HEK293 (cell line): ENCODE data around the gene IL21.

Source experiments
- CTCF ChIA-PET: fragments of 350-600 bp; formaldehyde crosslinking; extraction: SDS; loops from one replicate; lab custom pipeline; 2021; ENCODE audit warnings: antibody characterized with exemption; lab: Yijun Ruan, JAX
- POLR2A ChIA-PET: fragments of 300-600 bp; formaldehyde crosslinking; extraction: SDS; loops from one replicate; lab custom pipeline; 2020; ENCODE audit warnings: antibody characterized with exemption, inconsistent platforms; lab: Yijun Ruan, JAX
- H3K27ac ChIP-seq: fragments of 200-500 bp; sonication (Bioruptor generic); 2 replicates; pipeline ENCODE4 v1.5.1; 2014; ENCODE audit warnings: low read depth, low read length, control low read depth, inconsistent platforms; ENCODE audit errors: extremely low read depth
- H3K36me3 ChIP-seq, 2 experiments: fragments of 200-500 bp in 1 of 2; sonication (Bioruptor generic) in 1 of 2; 1 replicate in 1 of 2; 2 replicates in 1 of 2; pipeline ENCODE4 v1.5.1; 2014 to 2017; ENCODE audit warnings: inconsistent platforms in 2 of 2, low read length in 2 of 2; ENCODE audit not compliant: control insufficient read depth in 2 of 2, insufficient read depth in 1 of 2
- H3K4me1 ChIP-seq: fragments of 200-500 bp; sonication (Bioruptor generic); 2 replicates; pipeline ENCODE4 v1.5.1; 2014; ENCODE audit warnings: mild to moderate bottlenecking, low read length, inconsistent platforms; ENCODE audit not compliant: control insufficient read depth, insufficient read depth
- H3K4me3 ChIP-seq: 2 replicates; pipeline ENCODE4 v1.5.1; 2011; ENCODE audit warnings: low read depth, mild to moderate bottlenecking, control low read depth, low read length, moderate library complexity
- H3K9me3 ChIP-seq: fragments of 200-500 bp; sonication (Bioruptor generic); 2 replicates; pipeline ENCODE4 v1.5.1; 2014; ENCODE audit warnings: low read depth, low read length, inconsistent platforms; ENCODE audit not compliant: control insufficient read depth, insufficient read depth
- FEZF1 ChIP-seq: fragments of 450-650 bp; formaldehyde crosslinking; IDR thresholded peaks from 2 replicates; pipeline ENCODE4 v1.5.1; 2016; ENCODE audit warnings: missing biosample characterization, missing genetic modification characterization
- GFI1B ChIP-seq: fragments of 450-650 bp; formaldehyde crosslinking; IDR thresholded peaks from 2 replicates; pipeline ENCODE4 v1.5.1; 2016; ENCODE audit warnings: missing biosample characterization, missing genetic modification characterization
- HOXA7 ChIP-seq: sonication (generic); formaldehyde crosslinking; IDR thresholded peaks from 2 replicates; pipeline ENCODE4 v1.8.1; 2022; ENCODE audit warnings: missing genetic modification reagents, borderline replicate concordance
- MYNN ChIP-seq: fragments of 450-650 bp; formaldehyde crosslinking; IDR thresholded peaks from 2 replicates; pipeline ENCODE4 v1.5.1; 2016; ENCODE audit warnings: missing biosample characterization, missing genetic modification characterization, borderline replicate concordance
- PRDM6 ChIP-seq: fragments of 450-650 bp; formaldehyde crosslinking; IDR thresholded peaks from 2 replicates; pipeline ENCODE4 v1.5.1; 2017; ENCODE audit warnings: missing biosample characterization, missing genetic modification characterization
- ZBTB21 ChIP-seq: fragments of 450-650 bp; formaldehyde crosslinking; IDR thresholded peaks from 2 replicates; pipeline ENCODE4 v1.5.1; 2017; ENCODE audit warnings: missing biosample characterization, missing genetic modification characterization
- ZNF10 ChIP-seq: fragments of 450-650 bp; formaldehyde crosslinking; IDR thresholded peaks from 2 replicates; pipeline ENCODE4 v1.5.1; 2017; ENCODE audit warnings: missing biosample characterization, missing genetic modification characterization
- ZNF174 ChIP-seq: fragments of 450-650 bp; formaldehyde crosslinking; IDR thresholded peaks from 2 replicates; pipeline ENCODE4 v1.5.0; 2017; ENCODE audit warnings: missing biosample characterization, mild to moderate bottlenecking, missing genetic modification characterization
- ZNF24 ChIP-seq: fragments of 450-650 bp; formaldehyde crosslinking; IDR thresholded peaks from 2 replicates; pipeline ENCODE4 v1.5.1; 2016; ENCODE audit warnings: missing biosample characterization, missing genetic modification characterization
- ZNF335 ChIP-seq: fragments of 450-650 bp; formaldehyde crosslinking; conservative IDR thresholded peaks from 2 replicates; pipeline ENCODE4 v1.5.1; 2016; ENCODE audit warnings: missing biosample characterization, missing genetic modification characterization
- ZNF398 ChIP-seq: fragments of 450-650 bp; formaldehyde crosslinking; IDR thresholded peaks from 2 replicates; pipeline ENCODE4 v1.5.1; 2017; ENCODE audit warnings: missing biosample characterization, missing genetic modification characterization
- ZNF514 ChIP-seq: fragments of 450-650 bp; formaldehyde crosslinking; IDR thresholded peaks from 2 replicates; pipeline ENCODE4 v1.5.1; 2016; ENCODE audit warnings: missing biosample characterization, missing genetic modification characterization
- ZNF621 ChIP-seq: fragments of 450-650 bp; formaldehyde crosslinking; IDR thresholded peaks from 2 replicates; pipeline ENCODE4 v1.5.1; 2017; ENCODE audit warnings: missing biosample characterization, missing genetic modification characterization
- ZNF654 ChIP-seq: fragments of 450-650 bp; formaldehyde crosslinking; IDR thresholded peaks from 2 replicates; pipeline ENCODE4 v1.5.1; 2016; ENCODE audit warnings: low read depth, missing biosample characterization, missing genetic modification characterization
- ZNF704 ChIP-seq: fragments of 450-650 bp; formaldehyde crosslinking; IDR thresholded peaks from 2 replicates; pipeline ENCODE4 v1.5.1; 2016; ENCODE audit warnings: missing biosample characterization, missing genetic modification characterization
- ZSCAN30 ChIP-seq: fragments of 450-650 bp; IDR thresholded peaks from 2 replicates; pipeline ENCODE4 v1.5.1; 2018; ENCODE audit warnings: missing biosample characterization, mild to moderate bottlenecking, missing genetic modification characterization, moderate library complexity
- TF ChIP-seq, protein P1 (sequence below): fragments of 450-650 bp; formaldehyde crosslinking; IDR thresholded peaks from 2 replicates; pipeline ENCODE4 v1.5.0; 2017; ENCODE audit warnings: missing biosample characterization, missing genetic modification characterization, borderline replicate concordance
- TF ChIP-seq, protein P2 (sequence below): fragments of 450-650 bp; IDR thresholded peaks from 2 replicates; pipeline ENCODE4 v1.5.1; 2018; ENCODE audit warnings: missing biosample characterization, mild to moderate bottlenecking, missing genetic modification characterization
- TF ChIP-seq, protein P3 (sequence below): fragments of 450-650 bp; formaldehyde crosslinking; IDR thresholded peaks from 2 replicates; pipeline ENCODE4 v1.5.1; 2016; ENCODE audit warnings: missing biosample characterization, missing genetic modification characterization, low read depth

IL21 gene

DNA sequence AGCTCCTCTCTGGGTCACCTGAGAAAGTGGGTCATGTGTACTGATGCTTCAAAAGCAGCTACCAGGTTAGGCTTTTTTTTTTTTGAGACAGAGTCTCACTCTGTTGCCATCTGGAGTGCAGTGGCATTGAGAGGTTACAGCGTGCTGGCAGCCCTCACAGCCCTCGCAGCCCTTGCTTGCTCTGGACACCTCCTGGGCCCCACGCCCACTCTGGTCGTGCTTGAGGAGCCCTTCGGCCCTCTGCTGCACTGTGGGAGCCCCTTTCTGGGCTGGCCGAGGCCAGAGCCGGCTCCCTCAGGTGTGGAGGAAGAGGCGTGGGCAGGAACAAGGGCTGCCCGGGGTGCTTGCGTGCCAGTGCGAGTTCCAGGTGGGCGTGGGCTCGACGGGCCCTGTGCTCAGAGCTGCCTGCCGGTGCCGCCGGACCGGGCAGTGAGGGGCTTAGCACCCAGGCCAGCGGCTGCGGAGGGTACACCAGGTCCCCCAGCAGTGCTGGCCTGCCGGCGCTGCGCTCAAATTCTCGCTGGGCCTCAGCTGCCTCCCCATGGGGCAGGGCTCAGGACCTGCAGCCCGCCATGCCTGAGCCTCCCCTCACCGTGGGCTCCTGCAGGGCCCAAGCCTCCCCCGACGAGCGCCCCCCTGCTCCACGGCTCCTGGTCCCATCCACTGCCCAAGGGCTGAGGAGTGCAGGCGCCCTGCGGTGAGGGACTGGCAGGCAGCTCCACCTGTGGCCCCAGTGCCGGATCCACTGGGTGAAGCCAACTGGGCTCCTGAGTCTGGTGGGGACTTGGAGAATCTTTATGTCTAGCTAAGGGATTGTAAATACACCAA is 49.3 kb upstream of the IL21 start:
- ChIA-PET POLR2A (no interaction called here), CTCF (interaction anchor here (0.6 kb wide), 1 partner anchor 118 kb away, joined by 3 read pairs; no protein-coding TSS in a partner anchor)
- H3K4me1 ChIP-seq: no peaks in the 10 kb centered on the region
- TF ChIP-seq ZNF335 (tag by site-specific recombination): no peak
- no peak for TF ChIP-seq PRDM6
- TF ChIP-seq, protein P1, sequence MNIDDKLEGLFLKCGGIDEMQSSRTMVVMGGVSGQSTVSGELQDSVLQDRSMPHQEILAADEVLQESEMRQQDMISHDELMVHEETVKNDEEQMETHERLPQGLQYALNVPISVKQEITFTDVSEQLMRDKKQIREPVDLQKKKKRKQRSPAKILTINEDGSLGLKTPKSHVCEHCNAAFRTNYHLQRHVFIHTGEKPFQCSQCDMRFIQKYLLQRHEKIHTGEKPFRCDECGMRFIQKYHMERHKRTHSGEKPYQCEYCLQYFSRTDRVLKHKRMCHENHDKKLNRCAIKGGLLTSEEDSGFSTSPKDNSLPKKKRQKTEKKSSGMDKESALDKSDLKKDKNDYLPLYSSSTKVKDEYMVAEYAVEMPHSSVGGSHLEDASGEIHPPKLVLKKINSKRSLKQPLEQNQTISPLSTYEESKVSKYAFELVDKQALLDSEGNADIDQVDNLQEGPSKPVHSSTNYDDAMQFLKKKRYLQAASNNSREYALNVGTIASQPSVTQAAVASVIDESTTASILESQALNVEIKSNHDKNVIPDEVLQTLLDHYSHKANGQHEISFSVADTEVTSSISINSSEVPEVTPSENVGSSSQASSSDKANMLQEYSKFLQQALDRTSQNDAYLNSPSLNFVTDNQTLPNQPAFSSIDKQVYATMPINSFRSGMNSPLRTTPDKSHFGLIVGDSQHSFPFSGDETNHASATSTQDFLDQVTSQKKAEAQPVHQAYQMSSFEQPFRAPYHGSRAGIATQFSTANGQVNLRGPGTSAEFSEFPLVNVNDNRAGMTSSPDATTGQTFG (tag by site-specific recombination): no peak
- TF ChIP-seq ZBTB21 (tag by site-specific recombination): no peak
- no peak for TF ChIP-seq MYNN (tag by site-specific recombination)
- TF ChIP-seq FEZF1 (tag by site-specific recombination): no peak
- no peak for TF ChIP-seq ZNF174
- no peak for TF ChIP-seq ZSCAN30 (tag by site-specific recombination)
- TF ChIP-seq HOXA7 (CRISPR knock-in tag): no peak
- no peak for TF ChIP-seq ZNF654 (tag by site-specific recombination)
- TF ChIP-seq ZNF24 (tag by site-specific recombination): no peak
- TF ChIP-seq ZNF10: no peak
- TF ChIP-seq ZNF704 (tag by site-specific recombination): no peak
- TF ChIP-seq ZNF514 (tag by site-specific recombination): no peak
- TF ChIP-seq, protein P2, sequence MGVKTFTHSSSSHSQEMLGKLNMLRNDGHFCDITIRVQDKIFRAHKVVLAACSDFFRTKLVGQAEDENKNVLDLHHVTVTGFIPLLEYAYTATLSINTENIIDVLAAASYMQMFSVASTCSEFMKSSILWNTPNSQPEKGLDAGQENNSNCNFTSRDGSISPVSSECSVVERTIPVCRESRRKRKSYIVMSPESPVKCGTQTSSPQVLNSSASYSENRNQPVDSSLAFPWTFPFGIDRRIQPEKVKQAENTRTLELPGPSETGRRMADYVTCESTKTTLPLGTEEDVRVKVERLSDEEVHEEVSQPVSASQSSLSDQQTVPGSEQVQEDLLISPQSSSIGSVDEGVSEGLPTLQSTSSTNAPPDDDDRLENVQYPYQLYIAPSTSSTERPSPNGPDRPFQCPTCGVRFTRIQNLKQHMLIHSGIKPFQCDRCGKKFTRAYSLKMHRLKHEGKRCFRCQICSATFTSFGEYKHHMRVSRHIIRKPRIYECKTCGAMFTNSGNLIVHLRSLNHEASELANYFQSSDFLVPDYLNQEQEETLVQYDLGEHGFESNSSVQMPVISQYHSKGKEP (tag by site-specific recombination): no peak
- TF ChIP-seq ZNF398 (tag by site-specific recombination): no peak
- no peak for TF ChIP-seq ZNF621
- TF ChIP-seq, protein P3, sequence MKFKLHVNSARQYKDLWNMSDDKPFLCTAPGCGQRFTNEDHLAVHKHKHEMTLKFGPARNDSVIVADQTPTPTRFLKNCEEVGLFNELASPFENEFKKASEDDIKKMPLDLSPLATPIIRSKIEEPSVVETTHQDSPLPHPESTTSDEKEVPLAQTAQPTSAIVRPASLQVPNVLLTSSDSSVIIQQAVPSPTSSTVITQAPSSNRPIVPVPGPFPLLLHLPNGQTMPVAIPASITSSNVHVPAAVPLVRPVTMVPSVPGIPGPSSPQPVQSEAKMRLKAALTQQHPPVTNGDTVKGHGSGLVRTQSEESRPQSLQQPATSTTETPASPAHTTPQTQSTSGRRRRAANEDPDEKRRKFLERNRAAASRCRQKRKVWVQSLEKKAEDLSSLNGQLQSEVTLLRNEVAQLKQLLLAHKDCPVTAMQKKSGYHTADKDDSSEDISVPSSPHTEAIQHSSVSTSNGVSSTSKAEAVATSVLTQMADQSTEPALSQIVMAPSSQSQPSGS: no peak
- no peak for TF ChIP-seq GFI1B (tag by site-specific recombination)
- H3K4me3 ChIP-seq: no peak overlapping the region
- no peaks in the 10 kb centered on the region for H3K36me3 ChIP-seq
- no peaks in the 10 kb centered on the region for H3K9me3 ChIP-seq
- no peak overlapping the region for H3K27ac ChIP-seq
